ENCODE measurements around the gene RPS5.
"Not testable (repeated sequence)": the region's sequence is repeated elsewhere in the genome, so short reads cannot be mapped to it uniquely, and the experiment has no call there.

RPS5 gene

DNA sequence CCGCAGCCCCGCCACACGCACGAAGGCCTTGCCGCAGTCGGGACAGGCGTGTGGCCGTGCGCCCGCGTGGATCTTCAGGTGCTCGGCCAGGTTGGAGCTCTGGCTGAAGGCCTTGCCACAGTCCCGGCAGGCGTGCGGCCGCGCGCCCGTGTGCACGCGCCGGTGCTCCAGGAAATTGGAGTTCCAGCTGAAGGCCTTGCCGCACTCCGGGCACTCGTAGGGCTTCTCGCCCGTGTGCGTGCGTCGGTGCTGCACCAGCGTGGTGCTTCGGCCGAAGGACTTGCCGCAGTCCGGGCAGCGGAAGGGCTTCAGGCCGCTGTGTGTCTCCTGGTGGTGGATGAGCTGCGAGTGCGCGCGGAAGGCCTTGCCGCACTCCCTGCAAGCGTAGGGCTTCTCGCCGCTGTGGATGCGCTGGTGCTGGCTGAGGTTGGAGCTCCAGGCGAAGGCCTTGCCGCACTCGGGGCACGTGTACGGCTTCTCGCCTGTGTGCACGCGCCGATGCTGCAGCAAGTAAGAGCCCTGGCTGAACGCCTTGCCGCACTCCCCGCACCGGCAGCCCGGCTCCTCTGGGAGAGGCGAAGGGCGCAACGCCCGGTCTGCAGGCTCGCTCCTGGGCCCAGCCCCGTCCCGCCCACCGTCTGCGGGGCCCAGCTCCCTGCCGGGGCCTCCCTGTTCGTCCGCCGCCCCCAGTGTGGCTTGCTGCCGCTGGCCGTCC is 30.1 kb upstream of the RPS5 start:
- DNase-seq (ENCODE audit: low read depth), result no peak

GRCh38 chr19:58357481-58358145 is 29.5 kb upstream of the RPS5 start:
- no peak for DNase-seq (ENCODE audit: low read depth)

DNA sequence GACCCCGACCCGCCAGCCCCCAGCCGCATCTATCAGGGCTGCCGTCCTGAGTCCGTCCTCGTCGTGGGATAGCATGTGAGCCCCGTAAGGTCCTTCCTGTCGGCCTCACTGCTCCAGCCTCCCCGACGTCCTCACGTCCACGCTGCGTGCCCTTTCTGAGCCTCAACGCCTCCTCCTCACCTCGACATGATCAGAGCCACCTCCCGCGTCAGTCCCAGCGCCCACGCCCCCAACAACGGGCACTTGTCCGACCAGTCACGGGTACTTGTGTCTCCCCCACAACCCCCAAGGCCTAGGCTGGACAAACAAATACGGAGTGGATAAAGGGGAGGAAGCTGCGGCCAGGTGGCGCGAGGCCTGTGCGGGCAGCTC is 25.2 kb upstream of the RPS5 start:
- no peak for DNase-seq (ENCODE audit: low read depth)

DNA sequence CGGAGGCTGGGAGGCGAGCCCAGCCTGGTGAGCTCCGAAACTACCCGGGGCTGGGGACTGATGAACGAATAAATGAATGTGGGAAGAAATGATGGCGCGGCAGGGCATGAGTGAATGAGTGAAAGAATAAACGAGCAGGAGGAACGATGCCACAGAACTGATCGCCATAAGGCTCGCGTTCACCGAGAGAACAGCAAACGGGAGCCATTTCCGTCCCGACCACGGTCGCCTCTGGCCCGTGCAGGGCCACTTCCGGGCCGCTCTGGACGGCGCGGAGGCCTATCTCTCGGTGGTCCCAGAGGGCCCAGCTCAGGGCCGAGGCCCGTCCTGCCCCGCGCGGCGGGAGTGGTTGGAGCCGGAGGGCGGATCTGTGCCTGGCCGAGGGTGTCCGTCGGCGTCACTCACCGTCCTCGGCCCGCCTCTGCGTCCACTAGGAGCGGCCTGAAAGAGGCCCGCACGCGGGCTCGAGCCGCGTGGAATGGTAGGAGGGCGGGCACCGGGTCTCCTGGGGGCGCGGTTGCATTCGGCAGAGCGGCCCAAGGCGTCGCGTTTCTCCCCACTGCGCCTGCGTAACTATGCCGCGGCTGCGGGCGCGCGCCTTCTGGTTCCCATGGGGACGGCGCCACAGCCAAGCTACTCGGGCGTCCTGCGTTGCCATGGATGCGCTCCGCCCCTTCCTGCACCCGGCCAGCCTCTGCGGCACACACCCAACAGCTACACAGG is 24.6 kb upstream of the RPS5 start, which contains the start of gene ZNF497:
ZNF497 (minus strand) TSS at position 480 of the 723 bp plus-strand sequence. CDS start 5,116 bp downstream, outside the sequence.
- peak; percentile 91 for DNase-seq (ENCODE audit: low read depth)

DNA sequence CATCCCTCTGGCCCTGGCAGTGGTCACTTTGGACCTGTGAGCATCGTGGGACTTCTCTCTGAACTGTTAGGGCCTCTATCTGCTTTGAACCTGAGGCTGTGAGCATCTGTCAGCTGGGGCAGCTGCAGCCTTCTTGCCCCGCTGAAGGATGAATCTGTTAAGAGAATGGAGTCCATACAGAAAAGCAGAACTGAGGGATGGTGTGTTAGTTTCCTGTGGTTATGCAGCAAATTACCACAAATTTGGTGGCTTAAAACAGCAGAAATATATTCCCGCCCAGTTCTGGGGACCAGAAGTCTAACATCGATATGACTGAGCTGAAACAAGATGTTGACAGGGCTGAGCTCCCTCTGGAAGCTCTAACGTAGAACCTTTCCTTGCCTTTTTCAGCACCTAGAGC is 22.9 kb upstream of the RPS5 start:
- no peak for DNase-seq (ENCODE audit: low read depth)

DNA sequence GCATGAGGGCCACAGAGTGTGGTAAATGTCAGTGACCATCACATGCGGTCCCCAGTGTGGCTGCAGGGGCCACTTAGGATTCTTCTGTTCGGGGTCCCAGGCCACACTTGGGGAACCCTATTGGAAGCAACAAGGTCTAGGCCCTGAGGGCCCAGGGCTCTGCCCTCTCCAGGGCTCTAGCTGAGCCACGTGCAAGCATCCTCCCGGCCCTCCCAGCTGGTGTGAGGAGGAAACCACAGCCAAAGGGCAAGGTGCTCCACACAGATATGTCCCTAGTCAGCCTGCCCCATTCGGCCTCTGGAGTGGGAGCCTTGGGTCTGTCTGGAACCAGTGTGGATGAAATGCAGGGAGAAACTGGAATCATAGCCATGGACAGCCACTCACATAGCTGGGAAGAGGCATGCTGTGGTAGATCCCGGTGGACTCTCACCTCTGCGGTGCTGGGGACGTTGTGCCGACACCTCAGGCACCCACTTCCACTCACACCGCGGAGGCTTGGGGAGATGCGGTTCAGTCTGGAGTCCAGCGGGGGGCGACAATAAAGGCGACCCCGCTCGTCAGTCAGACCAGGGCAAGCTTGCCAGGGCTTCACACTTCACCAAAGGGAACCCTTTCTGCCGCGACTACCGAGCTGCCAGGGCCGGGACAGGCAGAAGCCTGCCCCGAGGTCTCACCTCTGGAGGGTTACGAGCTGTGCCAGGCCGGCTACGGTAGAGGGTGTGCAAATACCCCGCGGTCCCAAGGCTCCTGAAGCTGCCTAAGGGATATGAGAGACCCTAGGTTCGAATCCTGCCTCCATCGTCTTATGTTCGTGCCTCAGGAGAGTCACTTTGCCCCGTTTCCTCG is 20.3 kb upstream of the RPS5 start:
- no peak for DNase-seq (ENCODE audit: low read depth)

GRCh38 chr19:58367698-58368454 is 19.2 kb upstream of the RPS5 start:
- DNase-seq (ENCODE audit: low read depth), result no peak

DNA sequence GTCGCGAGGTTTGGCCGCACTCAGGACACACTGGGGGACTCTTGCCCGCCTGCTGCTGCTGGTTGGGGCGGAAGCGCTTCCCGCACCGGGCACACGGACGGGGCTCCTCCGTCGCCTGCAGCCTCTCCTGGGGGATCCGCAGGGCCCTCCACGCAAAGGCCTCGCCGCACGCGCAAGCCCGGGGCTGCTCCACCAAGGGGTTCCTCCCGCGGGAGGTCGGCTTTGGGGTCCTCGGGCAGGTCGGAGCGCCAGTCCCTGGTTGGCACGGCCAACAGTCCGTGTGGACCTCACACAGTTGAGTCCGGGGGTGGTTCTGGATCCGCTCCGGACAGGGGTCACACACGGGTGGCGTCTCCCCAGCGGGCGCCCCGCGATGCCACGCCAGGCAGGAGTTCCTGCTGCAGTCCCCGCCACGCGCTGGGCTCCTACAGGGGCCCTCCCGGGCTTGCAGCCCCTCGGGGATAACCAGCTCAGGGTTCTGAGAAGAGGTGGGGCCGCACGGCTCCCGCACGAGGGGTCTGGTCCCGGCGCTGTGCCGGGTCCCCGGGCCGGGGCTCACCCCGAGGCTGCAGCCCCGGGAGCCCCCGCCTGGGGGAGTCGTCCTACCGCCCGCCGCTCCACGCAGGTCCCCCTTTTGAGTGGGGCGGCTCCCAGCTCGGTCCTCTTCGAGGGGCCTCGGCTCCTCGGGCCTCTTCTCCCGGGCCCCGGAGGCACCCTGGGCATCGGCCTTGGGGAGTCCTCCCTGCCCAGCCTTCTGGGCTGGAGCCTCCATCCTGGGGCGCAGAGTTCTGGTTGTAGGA is 18.3 kb upstream of the RPS5 start:
- DNase-seq (ENCODE audit: low read depth), result no peak

- no peak for DNase-seq (ENCODE audit: low read depth)
These were observed 14.5 kb upstream of the RPS5 start for GRCh38 chr19:58372311-58373133.

- DNase-seq (ENCODE audit: low read depth), result no peak
These were observed 12.9 kb upstream of the RPS5 start for GRCh38 chr19:58374200-58374599.

GRCh38 chr19:58376724-58377123 is 10.3 kb upstream of the RPS5 start:
- DNase-seq (ENCODE audit: low read depth), result not testable (repeated sequence)

DNA sequence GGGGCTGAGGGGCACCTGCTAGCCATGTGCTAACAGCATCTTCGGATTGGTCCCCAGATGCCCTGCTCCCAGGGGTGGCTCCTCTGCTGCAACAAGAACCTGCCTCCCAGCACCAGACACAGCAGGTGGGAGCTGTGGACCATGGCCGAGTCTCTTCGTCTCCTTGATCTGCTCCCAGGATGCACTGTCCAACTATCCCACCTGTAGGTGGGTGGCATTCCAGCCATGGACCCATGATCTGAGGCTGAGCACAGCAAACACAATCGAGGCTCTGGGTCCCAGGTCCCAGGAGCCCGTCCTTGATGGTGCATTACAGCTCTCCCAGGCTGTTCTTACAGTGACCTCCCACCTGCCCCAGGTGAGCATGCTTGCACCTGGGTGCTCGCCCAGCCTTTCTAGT is 7.8 kb upstream of the RPS5 start:
- no peak for DNase-seq (ENCODE audit: low read depth)

DNA sequence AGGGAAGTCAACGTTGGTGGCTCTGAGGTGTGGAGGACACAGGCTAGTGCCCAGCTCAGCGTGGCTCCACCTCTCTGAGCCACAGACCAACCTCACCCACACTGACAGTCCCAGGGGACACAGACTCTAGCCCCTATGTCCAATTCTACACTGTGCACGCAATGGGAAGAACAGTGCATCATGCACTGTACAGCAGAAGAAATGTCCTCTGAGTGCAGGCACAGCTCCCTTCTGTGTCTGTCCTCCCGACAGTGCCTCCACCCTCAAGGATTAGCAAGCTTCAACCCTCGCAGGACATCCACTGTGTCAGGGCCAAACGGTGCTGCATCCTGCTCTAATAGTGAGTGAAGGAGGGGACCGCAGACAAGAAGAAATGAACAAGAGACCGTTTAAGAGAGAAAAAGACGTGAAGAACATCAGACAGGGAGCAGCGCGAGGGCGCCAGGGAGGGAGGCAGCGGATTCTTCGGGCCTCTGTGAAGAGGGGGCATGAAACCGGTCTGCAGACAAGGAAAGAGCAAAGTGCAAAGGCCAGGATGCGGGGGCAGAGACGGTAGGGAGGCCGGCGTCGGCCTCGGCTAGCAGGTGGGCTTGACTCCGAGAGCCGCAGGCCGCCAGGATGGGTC is 6.9 kb upstream of the RPS5 start:
- DNase-seq (ENCODE audit: low read depth), result no peak

GRCh38 chr19:58380662-58381459 is 6.2 kb upstream of the RPS5 start, which contains the start of gene ZNF837:
TSS of gene ZNF837 (minus strand) at chr19:58381030. CDS start at chr19:58369332, 11,698 bp downstream.
- DNase-seq (ENCODE audit: low read depth), result peak; percentile 95

- no peak for DNase-seq (ENCODE audit: low read depth)
These were observed 5.4 kb upstream of the RPS5 start for GRCh38 chr19:58381460-58382212.

DNA sequence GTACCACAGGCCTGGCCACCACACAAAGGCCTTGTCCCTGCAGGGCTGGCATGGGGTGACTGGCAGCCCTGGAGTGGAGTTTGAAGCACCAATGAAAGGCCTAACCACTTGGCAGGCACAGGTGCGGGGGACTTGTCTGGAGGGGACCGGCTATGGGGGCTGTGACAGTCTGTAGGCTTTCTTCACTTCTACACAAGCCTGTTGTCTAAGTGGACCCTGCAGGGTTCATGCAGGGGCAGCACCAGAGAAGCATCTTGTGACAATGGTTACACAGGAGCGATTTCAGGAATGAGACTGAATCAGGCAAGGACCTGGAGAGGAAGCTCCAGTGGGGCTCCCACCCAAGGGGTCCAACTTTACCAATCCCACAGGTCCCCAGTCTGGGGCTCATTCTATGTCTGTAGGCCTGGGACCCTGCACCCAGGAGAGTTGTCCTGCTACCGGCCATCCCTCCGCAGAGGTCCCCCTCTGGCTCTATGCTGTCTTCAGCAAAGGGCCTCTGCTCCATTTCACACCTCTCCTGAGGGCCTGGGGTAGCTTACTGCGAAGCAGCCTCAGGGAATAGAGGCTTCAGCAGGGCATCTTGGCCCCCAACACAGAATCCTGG is 4.0 kb upstream of the RPS5 start:
- no peak for DNase-seq (ENCODE audit: low read depth)

- no peak for DNase-seq (ENCODE audit: low read depth)
These were observed 1.7 kb upstream of the RPS5 start for GRCh38 chr19:58385313-58385890.

Measured in stimulated activated CD8-positive, alpha-beta memory T cell treated with anti-CD3 and anti-CD28 coated beads, Interleukin-15, amount 100 ng/mL, for 1 hour (primary cell).